ENCODE data around the gene OR51S1.
"Not testable (repeated sequence)": the region's sequence is repeated elsewhere in the genome, so short reads cannot be mapped to it uniquely, and the experiment has no call there.

Gene OR51S1, protein sequence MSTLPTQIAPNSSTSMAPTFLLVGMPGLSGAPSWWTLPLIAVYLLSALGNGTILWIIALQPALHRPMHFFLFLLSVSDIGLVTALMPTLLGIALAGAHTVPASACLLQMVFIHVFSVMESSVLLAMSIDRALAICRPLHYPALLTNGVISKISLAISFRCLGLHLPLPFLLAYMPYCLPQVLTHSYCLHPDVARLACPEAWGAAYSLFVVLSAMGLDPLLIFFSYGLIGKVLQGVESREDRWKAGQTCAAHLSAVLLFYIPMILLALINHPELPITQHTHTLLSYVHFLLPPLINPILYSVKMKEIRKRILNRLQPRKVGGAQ

DNA sequence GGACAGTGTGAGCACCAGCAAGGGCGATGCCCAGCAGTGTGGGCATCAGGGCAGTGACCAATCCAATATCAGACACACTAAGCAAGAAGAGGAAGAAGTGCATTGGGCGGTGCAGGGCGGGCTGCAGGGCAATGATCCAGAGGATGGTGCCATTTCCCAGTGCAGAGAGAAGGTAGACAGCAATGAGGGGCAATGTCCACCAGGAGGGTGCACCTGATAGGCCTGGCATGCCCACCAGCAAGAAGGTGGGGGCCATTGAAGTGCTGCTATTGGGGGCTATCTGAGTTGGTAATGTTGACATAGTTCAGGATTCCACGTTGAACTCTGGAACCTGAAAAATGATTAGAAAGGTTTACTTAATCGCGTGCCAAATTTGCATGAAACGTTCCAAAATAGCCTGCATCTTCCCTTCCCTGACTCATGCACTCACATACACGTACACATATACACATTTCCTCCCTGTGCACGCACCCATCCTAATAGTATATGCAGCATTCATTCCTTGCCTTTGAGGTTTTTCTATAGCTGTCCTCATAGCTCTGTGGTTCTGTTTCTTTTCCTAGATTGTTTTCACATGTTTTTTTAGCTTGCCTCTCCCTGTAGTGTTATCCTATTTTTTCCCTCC is at the start of gene OR51S1:
Gene OR51S1, minus strand, starts transcription at position 301 of the 625 bp plus-strand sequence. Its CDS starts 0 bp downstream, at position 301.
- no peak for DNase-seq

DNA sequence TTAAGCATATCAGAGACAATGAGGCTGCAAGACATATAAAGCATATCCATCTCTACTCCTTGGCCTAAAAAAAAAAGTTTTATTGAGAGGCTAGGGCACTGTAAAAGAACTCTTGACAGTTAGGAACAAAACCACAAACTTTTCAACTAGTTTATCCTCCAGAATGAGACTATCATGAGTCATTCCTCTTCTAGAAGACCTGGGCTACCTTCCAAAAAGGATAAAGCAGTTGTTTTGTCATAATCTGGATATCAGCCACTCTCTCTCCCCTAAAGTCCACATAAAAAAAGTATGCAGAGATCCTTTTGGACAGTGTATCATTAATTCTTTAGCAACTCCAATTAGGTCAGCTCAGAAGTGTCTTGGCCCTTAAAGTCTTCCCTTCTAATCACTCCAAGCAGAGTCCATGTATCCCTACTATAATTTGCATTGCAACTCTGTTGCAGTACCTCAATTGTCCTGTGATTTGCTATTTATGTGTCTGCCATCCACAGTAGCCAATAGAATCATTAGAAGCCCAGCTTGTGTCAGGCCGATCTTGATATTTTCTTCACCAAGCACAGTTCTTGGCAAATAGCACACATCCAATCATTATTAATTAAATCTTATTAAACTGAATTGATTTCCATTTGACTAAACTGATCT is 43.1 kb upstream of the OR51S1 start:
- DNase-seq, result no peak

DNA sequence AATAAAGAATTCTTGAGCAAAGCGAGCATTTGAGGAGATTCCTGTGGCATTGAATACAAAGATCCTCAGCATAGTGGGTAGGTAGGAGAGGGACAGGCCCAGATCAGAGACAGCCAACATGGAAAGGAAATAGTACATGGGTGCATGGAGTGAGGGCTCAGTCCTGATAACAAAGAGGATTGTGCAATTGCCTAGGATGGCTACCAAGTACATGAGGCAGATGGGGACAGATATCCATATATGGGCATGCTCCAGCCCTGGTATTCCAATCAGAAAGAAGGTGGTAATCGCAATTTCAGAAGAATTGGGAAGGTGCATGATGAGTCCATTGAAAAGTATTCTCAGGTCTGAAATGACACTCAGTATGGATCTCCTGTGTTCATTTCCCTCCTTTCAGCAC is 41.3 kb upstream of the OR51S1 start:
- no peak for DNase-seq

DNA sequence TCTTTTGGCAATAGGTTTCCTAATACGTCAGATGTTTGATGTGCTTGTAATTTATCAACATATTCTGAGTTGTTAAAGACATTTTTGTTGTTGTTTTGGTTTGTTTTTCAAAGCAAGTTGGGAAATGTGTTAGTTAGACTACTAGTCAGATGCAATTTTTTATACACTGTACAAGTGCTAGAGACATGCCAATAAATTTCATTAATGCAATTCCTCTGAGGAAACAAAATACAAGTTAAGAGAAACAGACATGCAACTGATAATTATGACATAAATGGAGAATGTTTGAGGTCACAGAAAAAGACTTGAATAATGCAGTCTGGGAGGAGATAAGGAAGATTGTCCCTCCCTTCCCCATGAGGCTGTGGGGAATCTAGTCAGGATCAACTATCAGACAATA is 38.6 kb upstream of the OR51S1 start:
- DNase-seq, result no peak

DNA sequence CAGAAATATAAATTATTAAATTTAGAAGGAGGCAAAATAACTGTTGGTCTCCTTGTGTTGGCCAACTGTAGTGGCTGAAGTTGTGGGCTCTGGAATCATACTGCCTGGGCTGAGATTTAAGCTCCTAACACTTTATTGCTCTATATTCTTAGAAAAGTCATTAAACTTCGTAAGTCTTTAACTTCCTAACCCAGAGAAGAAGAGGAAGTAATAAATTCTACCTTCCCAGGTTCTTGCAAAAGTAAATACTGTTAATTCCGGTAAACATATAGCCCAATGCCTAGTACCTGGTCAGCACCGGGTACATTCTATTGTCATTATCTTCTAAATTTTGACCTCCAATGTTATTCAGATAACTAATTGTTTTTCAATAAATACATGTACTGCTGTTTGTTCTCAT is 37.2 kb upstream of the OR51S1 start:
- no peak for DNase-seq

DNA sequence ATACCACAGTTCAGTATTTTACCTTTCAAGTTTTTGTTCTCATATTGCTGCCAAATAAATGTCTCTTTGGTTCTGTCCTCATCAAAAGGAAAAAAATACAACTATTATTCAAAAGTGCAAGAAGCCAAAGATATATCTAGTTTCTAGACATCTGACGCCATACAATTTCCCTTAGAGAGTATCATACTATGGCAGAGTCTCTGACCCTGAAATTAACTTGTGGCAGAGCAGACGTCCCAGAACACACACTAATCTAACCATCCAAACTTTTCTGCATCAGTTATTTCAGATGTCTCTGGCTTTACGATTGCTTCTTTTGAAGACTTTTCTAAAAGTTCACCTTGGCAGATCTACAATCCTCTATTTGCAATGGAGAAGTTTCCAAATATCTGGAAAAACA is 35.4 kb upstream of the OR51S1 start:
- DNase-seq, result no peak

DNA sequence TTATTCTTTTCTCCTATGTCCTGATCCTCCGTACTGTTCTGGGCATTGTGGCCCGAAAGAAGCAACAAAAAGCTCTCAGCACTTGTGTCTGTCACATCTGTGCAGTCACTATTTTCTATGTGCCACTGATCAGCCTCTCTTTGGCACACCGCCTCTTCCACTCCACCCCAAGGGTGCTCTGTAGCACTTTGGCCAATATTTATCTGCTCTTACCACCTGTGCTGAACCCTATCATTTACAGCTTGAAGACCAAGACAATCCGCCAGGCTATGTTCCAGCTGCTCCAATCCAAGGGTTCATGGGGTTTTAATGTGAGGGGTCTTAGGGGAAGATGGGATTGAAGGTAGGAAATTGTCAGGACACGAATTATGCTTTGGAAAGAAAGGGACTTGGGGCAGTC is 33.5 kb upstream of the OR51S1 start:
- no peak for DNase-seq

DNA sequence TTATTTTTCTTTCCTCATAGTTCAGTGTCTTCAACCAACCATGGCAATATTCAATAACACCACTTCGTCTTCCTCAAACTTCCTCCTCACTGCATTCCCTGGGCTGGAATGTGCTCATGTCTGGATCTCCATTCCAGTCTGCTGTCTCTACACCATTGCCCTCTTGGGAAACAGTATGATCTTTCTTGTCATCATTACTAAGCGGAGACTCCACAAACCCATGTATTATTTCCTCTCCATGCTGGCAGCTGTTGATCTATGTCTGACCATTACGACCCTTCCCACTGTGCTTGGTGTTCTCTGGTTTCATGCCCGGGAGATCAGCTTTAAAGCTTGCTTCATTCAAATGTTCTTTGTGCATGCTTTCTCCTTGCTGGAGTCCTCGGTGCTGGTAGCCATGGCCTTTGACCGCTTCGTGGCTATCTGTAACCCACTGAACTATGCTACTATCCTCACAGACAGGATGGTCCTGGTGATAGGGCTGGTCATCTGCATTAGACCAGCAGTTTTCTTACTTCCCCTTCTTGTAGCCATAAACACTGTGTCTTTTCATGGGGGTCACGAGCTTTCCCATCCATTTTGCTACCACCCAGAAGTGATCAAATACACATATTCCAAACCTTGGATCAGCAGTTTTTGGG is 33.0 kb upstream of the OR51S1 start, which contains the start of gene OR51T1:
Gene OR51T1, plus strand, starts transcription at position 41 of the 641 bp plus-strand sequence. Its CDS starts 0 bp downstream, at position 41.
- no peak for DNase-seq

DNA sequence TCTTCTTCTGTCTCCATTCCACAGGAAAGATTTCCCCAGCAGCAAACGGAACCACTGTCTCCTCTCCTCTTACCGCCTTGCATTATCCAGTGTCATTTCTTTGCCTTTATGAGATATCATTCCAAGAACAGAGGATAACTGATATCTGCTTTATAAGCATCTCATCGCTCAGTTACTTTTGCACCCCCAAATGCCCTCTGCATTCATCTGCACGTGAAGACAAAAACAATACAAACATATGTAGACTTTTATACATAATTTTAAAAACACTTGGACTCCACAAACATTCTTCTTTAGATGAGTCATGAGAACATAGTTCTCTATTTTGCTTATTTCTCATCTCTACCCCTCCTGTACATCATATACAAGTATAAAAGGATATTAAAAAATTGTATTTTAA is 32.2 kb upstream of the OR51S1 start:
- no peak for DNase-seq

DNA sequence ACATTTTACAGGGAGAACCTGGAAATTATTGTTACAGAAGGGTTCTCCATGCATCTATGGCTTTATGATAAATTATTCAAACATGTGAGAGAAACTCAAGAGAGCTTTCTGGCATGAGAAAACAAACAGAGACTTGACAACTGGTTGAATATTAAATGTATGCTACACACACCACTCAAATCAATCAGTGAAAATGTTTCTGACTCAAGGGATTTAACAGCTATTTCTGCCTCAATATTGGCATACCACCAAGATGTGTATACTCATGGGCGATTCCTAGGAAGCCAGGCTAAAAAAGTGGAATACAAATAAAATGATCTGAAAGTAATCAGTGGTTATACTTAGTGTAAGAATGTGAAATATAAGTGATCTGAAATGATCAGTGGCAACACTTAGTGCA is 16.8 kb upstream of the OR51S1 start:
- no peak for DNase-seq

DNA sequence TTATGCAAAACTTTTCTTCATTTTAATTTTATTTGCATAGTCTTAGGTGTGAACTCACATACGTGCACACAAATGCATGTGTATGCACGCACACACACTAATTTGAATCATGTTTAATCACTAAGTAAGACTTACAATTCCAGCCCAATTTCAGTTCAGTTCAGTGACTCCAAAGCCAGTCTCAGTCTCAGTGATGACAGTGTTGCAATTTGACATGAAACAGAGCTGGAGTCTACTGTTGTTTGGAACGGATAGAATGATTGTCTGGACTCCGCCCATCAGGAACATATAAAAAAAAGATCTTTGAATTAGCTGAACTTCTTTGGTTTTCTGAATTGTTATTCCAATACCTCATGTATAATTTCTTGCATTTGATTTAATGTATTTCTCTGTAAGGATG is 14.9 kb upstream of the OR51S1 start:
- DNase-seq, result no peak

DNA sequence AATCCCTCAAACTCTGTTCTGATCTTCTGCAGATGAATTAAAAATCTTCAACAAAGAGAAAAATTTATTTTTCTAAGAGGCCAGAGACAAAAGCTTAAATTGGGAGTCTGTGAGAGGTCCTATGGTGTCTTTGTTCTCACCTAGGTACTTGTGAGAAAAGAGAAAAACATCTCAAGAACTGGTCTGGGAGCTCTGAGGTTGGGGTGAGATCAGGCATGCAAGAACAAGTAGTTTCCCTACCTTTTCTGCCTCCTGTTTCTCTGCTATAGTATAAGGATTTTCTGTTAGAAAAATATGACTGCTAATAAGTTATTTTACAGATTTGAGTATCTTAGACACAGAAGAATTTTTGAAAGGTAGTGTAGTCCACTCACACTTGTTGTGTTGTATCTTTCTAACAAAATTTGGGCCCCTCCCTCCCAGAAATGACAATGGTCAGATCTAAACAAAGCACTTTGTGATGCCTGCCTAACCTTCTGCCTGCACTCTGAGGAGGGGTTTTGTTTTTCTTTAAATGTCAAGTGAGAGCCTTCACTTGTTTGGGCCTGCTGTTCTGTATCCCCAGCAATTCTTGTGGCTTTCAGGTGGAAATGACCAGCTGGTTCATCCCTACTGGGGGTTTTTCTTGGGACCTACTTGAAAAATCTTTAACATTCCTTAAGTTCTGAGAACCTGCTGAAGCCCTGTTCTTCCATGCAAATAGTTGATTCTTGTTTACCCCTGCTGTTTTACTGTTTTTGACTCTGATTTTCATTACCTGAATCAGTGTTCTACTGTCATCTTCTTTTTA is 13.6 kb upstream of the OR51S1 start:
- DNase-seq, result no peak

DNA sequence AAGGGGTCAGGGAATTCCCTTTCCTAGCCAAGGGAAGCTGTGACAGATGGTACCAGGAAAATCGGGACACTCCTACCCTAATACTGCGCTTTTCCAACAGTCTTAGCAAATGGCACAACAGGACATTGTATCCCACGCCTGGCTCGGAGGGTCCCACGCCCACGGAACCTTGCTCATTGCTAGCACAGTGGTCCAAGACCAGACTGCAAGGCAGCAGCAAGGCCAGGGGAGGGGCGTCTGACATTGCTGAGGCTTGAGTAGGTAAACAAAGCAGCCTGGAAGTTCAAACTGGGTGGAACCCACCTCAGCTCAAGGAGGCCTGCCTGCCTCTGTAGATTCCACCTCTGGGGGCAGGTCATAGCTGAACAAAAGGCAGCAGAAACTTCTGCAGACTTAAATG is 5.3 kb upstream of the OR51S1 start:
- not testable (repeated sequence) for DNase-seq

DNA sequence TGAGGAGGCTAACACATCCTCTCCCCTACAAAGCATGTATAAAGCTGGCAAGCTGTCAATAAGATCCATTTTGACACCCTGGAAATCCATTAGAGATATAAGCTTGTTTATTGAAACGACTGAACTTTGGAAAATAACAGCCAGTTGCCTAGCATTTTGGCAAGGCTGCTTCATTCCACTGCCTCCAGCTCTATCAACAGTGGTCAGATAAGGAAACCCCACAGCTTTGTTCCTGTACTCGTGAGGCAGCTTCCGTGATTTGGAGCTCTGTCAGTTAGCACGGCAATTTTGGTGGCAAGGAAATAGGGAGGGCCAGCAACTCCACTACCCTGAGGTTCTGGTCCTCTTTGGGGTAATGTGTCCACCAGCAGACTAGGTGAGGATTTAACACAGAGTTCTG is 2.0 kb upstream of the OR51S1 start:
- no peak for DNase-seq

DNA sequence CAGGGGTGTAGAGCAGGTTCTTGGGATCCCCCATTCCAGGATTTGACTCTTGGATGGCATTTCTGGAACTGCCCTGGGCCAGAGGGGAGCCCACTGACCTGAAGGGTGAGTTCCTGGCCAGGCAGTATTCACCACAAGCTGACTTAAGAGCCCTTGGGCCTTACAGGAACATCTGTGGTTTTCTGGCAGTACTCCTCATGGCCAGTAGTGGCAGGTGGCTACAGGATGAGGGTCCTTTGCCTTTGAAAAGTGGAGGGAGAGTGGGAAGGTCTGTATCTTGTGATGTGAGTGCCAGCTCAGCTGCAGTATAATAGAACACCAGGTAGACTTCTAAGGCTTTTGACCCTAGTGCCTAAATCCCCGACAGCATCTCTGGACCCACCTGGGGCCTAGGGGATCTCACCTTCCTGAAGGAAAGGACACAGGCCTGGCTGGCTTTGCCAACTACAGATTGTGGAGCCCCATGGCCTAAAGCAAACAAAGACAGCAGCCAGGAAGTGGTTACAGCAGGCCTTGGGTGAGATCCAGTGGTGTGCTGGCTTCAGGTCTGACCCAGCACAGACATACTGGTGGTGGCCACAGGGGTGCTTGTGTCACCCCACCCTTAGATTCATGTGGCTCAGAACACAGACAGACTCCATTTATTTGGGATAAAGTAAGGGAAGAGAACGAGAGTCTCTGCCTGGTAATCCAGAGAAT is 9.0 kb downstream of the OR51S1 start:
- no peak for DNase-seq

DNA sequence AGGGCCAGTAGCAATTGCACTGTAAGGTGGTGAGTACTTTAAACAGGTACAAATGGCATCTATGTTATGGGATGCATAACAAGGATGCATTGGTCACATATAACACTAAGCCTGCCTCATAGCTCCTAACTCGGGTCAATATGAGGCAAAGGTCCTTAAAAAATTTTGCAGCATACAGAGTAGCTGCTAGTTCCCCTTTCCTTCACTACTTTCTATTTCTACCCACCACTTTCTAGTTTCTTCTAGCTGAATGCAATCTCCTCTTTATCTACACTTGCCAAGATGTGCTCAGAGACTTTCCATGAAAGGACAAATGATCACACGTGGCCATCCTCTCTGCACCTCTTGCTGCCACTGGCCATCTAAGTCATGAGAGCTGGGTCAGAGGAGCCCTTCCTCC is 18.1 kb downstream of the OR51S1 start:
- DNase-seq, result no peak

DNA sequence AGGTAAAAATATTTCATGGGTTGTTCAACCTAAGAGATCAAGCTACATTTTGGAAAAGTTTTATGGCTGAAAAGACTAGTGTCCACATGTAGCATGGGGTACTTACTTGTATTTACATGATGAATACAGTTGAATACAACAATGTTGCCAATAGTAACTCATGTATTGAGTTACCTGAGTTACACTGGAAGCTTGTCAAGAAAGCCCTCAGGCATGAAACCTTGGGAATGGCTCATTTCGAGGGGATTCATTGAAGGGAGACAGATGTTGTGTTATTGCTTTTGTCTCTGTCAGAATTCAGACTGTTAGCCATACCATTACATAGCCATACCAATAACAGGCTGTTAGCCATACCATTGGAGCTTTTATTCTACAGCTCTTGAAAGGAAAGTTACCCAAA is 18.7 kb downstream of the OR51S1 start:
- no peak for DNase-seq

DNA sequence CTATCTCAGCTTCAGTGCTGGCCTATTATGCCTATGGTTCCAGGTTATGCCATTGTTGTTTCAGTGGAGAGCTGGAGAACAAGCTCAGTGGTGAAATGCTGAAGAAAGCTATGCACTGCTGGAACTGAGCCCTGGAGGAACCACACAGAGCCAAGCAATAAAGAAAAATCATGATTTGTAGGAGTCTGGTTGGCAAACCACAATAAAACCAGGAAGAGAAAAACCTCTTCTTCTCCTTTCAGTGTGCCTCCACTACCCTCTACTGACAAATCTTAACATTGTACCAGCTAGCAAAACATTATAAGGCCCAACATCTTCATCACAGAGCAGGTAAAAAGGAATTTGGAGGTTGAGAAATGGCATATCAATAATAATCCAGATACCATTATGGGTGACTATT is 22.6 kb downstream of the OR51S1 start:
- no peak for DNase-seq

DNA sequence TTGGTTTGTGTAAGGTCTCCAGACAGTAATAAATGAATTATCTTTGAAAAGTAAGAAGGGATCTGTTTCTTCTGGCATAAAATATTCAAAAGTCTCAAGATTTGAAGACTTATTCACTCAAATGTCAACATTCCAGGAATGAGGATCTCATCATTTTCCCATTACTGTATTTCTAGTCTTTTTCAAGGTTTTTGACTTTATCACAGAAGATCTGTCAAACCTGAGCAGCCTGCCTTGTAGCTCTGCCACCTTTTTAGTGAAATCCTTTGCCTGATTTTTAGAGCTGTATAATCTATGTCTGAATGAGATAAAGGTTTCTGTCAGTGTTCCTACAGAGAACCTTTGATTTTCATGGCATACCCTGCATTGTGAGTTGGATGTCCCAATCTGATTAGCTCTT is 23.9 kb downstream of the OR51S1 start:
- no peak for DNase-seq

DNA sequence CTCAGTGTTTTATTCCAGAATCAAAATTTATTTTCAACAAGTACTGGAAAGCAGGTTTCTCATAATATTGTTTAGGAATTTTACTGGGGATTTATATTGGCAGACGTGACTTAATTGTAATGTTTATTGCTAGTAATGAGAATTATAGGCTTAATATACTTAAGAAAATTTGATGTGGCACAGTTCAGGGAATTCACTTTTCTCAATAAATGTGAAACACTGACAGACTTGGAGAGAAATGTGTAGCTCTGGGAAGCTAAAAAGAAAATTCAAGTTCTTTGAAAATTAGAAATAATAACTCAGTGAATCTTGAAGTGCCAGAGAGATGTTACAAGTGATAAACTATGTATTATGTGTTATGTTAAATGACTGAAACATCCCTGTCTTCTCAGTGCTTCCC is 28.0 kb downstream of the OR51S1 start, which contains the start of gene OR51F2:
Gene OR51F2, plus strand, starts transcription at position 301 of the 400 bp plus-strand sequence. CDS start 101 bp downstream, outside the sequence.
- no peak for DNase-seq

DNA sequence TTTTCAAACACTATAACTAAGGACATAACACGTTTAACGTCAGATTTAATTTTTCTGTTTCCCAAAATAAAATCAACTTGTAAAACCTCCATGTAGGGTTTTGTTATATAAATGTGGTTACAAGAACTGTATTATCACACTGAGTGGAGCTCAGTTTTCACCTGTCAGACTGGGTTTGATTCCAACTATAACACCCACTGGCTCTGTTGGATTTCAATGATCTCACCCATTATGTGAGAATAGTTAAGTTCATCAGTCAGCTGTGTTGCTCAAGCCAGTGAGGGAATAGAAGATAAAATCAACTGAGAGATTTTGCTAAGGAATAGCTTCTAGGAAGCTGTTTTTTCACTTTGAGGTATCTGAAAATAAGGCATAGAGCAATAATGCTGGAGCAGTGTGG is 39.8 kb downstream of the OR51S1 start:
- DNase-seq, result no peak

DNA sequence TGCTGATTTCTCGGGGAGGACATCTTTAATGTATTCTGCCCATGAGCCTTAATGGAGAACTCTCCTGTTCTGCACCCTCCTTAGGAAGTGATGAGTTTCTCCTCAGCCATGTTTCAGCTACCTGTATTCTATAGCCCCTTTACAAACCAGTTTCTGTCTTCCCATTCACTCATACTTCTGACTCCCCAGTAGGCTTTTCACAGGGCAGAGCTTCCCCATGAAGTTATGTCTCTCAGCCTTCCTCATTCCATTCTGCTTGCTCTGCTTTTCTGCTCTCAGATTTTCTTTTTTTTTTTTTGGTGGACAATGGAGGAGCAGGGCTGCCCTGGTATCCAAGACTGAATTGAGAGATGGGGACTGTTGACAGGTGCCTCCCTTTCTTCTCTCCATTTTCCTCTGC is 40.5 kb downstream of the OR51S1 start:
- DNase-seq, result no peak
